ENCODE results near the gene CECR2.
"Not testable (repeated sequence)": the region's sequence is repeated elsewhere in the genome, so short reads cannot be mapped to it uniquely, and the experiment has no call there.

CECR2 gene

GRCh38 chr22:17402293-17402692 is 33.0 kb downstream of the CECR2 start:
- DNase-seq (ENCODE audit: low read depth in 2 of 2): no peak

- no peak for DNase-seq (ENCODE audit: low read depth in 2 of 2)
Observed at GRCh38 chr22:17403906-17404305, 34.6 kb downstream of the CECR2 start.

DNA sequence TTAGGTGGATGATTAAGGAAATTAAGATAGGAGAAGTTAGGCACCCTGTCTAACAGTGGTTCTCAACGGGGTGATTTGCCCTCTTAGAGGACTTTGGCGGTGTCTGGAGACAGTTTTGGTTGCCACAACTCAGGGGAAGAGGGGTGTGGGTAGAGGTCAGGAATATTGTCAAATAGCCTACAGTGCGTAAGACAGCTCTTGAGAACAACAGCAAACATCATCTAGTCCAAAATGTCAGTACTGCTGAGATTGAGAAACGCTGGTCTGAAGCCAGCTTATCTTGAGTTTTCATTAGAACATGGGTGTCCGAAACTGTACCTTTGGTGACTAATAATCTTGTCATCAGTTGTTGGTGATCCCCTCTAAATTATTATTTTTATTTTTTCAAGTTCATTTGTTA is 38.4 kb downstream of the CECR2 start:
- DNase-seq (ENCODE audit: low read depth in 2 of 2): no peak

- no peak for DNase-seq (ENCODE audit: low read depth in 2 of 2)
Observed at GRCh38 chr22:17410576-17410975, 41.3 kb downstream of the CECR2 start.

DNA sequence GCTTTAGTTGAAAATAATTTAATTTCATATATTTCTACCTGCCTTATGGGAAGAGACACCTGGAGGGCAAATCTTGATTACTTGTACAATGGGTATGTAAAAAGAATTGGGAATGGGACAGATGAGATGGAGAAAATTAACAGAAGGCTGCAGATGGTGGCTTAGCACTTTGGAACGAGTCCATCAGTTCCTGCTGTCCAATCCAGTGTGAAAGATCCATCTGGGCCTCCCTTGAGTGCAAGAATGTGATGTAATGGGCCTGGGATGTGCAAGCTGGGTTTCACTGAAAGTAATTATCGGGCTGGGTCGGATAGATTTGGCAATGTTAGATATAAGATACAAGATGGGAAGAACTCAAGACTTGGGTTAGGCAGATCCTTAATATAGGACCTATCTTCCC is 42.0 kb downstream of the CECR2 start:
- DNase-seq (ENCODE audit: low read depth in 2 of 2): no peak

GRCh38 chr22:17412232-17412631 is 43.0 kb downstream of the CECR2 start:
- DNase-seq (ENCODE audit: low read depth in 2 of 2): no peak

GRCh38 chr22:17418890-17419324 is 49.6 kb downstream of the CECR2 start:
- DNase-seq (ENCODE audit: low read depth in 2 of 2): no peak

GRCh38 chr22:17419348-17419747 is 50.1 kb downstream of the CECR2 start:
- DNase-seq (ENCODE audit: low read depth in 2 of 2): no peak

- DNase-seq (ENCODE audit: low read depth in 2 of 2): no peak
Observed at GRCh38 chr22:17422736-17423343, 53.6 kb downstream of the CECR2 start.

GRCh38 chr22:17423616-17424015 is 54.4 kb downstream of the CECR2 start:
- no peak for DNase-seq (ENCODE audit: low read depth in 2 of 2)

DNA sequence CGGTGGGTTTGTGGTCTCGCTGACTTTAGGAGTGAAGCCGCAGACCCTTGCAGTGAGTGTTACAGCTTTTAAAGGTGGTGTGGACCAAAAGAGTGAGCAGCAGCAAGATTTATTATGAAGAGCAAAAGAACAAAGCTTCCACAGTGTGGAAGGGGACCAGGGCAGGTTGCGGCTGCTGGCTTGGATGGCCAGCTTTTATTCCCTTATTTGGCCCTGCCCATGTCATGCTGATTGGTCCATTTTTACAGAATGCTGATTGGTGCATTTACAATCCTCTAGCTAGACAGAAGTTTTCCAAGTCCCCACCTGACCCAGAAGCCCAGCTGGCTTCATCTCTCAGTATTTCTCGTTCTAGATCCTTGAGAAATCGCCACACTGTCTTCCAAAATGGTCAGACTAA is 58.3 kb downstream of the CECR2 start:
- not testable (repeated sequence) for DNase-seq (ENCODE audit: low read depth in 2 of 2)

GRCh38 chr22:17429516-17429915 is 60.3 kb downstream of the CECR2 start:
- DNase-seq (ENCODE audit: low read depth in 2 of 2): no peak

GRCh38 chr22:17430412-17430811 is 61.2 kb downstream of the CECR2 start:
- no peak for DNase-seq (ENCODE audit: low read depth in 2 of 2)

DNA sequence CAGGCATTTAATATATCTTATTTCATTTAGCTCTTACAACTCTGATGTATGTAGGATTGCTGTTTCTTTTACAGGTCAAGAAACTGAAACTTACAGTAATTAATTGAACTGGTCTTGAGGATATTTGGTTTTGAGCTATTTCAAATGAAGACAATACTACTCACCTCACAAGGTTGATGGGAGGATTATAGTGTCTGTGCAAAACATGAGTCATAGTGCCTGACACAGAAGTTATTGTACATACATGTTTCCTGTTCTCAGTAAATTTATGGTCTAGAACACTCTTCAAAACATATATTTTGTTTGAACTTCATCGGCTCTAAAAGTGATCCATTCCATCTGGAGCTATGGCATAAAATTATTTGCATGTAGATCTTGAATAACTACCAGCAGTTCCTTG is 61.9 kb downstream of the CECR2 start:
- DNase-seq (ENCODE audit: low read depth in 2 of 2): no peak

DNA sequence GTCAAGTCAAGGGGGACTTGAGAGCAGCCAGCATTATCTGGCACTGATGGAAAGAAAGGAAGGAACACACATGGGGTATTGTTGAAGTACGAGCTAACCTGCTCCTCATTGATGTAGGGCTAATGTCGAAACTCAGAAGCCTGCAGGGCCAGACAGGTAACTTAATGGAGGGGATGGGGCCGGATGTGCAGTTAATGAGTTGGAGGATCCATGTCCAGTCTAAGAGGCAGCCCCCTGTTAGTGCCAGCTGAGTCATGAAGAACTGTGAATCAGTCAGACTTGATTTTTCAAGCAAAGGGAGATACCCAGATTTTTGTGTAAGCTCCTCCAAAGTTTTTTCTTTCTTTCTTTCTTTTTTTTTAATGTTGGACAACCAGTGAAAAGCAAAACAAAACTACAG is 65.6 kb downstream of the CECR2 start:
- DNase-seq (ENCODE audit: low read depth in 2 of 2): no peak

- DNase-seq (ENCODE audit: low read depth in 2 of 2): no peak
Observed at GRCh38 chr22:17435375-17435774, 66.1 kb downstream of the CECR2 start.

DNA sequence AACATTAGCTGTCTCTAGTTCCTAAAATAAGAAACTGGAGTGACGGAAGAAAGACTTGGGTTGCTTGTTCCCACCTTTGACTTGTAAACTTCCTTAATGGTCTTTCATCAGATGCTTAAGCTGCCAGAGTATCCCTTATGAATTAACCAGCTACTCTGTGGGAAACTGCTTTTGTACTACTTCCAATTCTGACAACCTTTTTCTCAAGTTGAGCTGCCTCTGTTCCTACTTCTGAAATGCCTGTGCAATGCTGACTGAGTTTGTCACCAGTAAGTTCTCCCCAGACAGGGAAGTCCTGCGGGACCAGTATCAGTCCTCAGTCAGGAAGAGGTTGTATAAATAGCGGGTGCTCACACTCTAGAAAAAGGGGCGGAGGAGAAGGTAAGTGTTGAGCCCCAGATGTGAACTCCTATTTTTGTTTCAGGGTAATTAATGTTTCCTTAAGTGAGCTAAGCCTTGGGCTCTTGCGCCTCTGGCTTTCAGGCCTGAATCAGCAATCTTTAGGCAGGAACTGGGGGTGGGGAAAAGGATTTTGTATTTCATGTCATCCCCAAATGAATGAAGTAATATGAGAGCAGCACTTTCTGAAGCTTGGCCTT is 67.2 kb downstream of the CECR2 start:
- no peak for DNase-seq (ENCODE audit: low read depth in 2 of 2)

DNA sequence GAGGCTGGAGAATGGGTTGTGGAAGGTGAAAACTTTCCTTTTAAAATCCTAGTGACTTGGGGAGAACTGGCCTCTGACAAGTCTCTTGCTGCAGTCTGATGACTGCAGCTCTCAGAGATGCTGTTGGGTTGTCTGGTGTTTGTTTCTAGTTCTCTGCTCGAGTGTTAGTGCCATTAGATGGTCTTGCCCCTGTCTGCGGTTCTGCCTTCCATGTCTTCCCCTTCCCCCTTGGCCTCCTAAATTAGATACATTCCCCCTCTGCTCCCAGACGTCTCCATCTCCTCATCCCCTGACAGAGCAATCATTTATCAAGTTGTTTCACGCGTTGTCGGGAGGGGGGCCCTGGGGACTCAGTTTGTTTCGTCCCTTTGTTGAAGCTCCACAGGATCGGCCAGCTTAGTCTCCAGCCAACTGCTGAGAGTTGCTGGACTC is 67.7 kb downstream of the CECR2 start:
- DNase-seq (ENCODE audit: low read depth in 2 of 2): no peak

- no peak for DNase-seq (ENCODE audit: low read depth in 2 of 2)
Observed at GRCh38 chr22:17438026-17438425, 68.8 kb downstream of the CECR2 start.

GRCh38 chr22:17441326-17441725 is 72.1 kb downstream of the CECR2 start:
- no peak for DNase-seq (ENCODE audit: low read depth in 2 of 2)

DNA sequence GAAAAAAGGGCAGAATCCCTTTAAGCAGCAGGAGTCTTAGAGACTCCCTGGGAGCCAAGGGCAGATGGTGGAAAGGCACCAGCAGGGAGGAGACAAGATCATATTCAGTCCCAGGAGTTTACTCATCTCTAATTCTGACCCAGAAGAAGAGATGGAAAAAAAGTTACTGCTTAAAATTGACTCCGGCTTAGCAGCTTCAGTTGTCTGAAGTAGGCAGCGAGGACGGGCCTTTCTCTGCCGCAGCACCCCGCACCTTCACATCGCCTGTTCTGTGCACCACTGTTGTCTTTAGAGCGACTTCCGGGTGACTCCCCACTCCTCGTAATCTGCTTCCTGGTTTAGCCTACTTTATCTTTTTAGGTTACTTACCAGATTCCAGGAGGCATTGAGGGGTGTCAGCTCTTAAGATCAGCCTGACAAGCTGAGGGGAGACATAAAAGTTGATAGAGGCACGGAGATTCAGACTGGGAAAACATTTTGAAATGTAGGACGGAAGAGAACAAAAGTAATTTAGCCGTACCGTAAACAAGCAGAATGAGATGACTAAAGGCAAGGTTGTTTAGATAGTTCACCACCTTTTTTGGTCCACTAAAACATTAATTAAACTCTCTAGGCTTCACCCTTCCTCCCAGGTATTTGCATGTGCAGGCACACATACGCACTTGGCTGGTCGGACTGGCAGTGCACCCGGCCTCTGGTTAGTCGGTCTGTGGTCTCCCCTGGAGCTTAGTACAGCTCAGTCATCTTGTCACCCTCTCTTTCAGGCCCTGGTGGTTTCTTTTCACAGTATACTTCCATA is 74.3 kb downstream of the CECR2 start:
- DNase-seq (ENCODE audit: low read depth in 2 of 2): no peak

- DNase-seq (ENCODE audit: low read depth in 2 of 2): no peak
Observed at GRCh38 chr22:17444204-17444504, 74.9 kb downstream of the CECR2 start.

DNA sequence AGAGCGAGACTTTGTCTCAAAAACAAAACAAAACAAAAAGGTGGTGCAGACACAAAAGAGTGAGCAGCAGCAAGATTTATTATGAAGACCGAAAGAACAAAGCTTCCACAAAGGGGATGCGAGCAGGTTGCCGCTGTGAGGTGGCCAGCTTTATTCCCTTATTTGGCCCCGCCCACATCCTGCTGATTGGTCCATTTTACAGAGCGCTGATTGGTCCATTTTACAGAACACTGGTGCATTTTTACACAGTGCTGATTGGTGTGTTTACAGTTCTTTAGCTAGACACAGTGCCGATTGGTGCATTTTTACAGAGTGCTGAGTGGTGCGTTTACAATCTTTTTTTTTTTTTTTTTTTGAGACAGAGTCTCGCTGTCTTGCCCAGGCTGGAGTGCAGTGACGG is 77.4 kb downstream of the CECR2 start:
- no peak for DNase-seq (ENCODE audit: low read depth in 2 of 2)

Data from stimulated activated CD8-positive, alpha-beta memory T cell treated with anti-CD3 and anti-CD28 coated beads, Interleukin-15, amount 100 ng/mL, for 4 hours (primary cell).